Cardiac muscle cell (in vitro differentiated cells and primary cell): ENCODE measurements around the gene NEDD4L. TPM values are rescaled to one million over a fixed set of nuclear protein-coding genes. Genes with fewer than 3 reads are reported as not detected.
A peak's percentile ranks its signal among the peaks of the same experiment; 100 is the strongest.

Experiments
- DNase-seq, 2 donors: peaks; one replicate each; pipeline versions ENCODE4 v3.0.0 to v3.0.0-alpha.2; 2010 to 2017; ENCODE audit warnings: low read depth in 1 of 2, low spot score in 1 of 2
- H3K27ac ChIP-seq: fragments of 200-600 bp; sonication (generic); 2 replicates; pipeline ENCODE4 v1.5.1; 2016
- H3K27me3 ChIP-seq: fragments of 200-600 bp; sonication (generic); 2 replicates; pipeline ENCODE4 v1.6.0; 2016; ENCODE audit warnings: control low read depth
- H3K36me3 ChIP-seq: fragments of 200-600 bp; sonication (generic); 2 replicates; pipeline ENCODE4 v1.5.1; 2016; ENCODE audit warnings: control low read depth
- H3K4me1 ChIP-seq: fragments of 200-600 bp; sonication (generic); 2 replicates; pipeline ENCODE4 v1.8.1; 2017; ENCODE audit warnings: low read depth, mild to moderate bottlenecking, mixed run types
- H3K4me3 ChIP-seq: fragments of 200-600 bp; sonication (generic); 2 replicates; pipeline ENCODE4 v1.5.1; 2016; ENCODE audit warnings: mild to moderate bottlenecking
- H3K9me3 ChIP-seq: fragments of 200-600 bp; sonication (generic); 2 replicates; pipeline ENCODE4 v1.5.1; 2017; ENCODE audit warnings: low read depth, mild to moderate bottlenecking, control low read depth
- CTCF ChIP-seq: IDR thresholded peaks from 2 replicates; pipeline ENCODE4 v1.5.1; 2012; ENCODE audit warnings: low read depth, mild to moderate bottlenecking, low read length
- polyA plus RNA-seq: library from polyadenylated mRNA; unstranded; fragments of >200 nt; fragmentation: Nextera tagmentation; extraction: Ambion mirVana; gene quantifications from 2 replicates; pipeline ENCODE4 v1.2.1, GENCODE V29; 2016
- total RNA-seq: library from RNA; depleted of rRNA; stranded (reverse); fragments of >200 nt; gene quantifications from 2 replicates; pipeline ENCODE4 v1.2.3, GENCODE V29; 2016

NEDD4L gene
- total and polyA plus RNA-seq, 2 experiments from 2014 or later, result 30.8 to 40.5 TPM

DNA sequence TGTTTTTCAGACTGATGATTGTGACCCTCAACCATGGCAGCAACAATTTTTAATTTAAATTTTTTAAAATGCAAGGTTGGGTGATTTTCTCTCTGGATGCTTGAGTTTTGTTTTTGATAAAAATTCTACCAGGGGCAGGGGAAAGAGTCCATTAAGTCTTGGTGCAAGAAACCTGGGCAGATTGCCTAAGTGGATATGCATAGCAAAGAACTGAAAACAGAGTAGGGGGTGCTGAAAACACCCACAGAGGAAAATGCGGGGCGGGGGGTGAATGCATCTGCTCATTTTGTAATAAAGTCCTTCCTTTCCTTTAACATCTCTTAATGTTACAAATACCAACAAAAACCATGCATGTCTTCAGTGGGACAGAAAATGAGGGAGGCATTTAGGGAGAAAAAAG is 138.0 kb downstream of the NEDD4L start:
- no peak for DNase-seq
- H3K9me3 ChIP-seq, result no peaks in the 10 kb centered on the region
- peaks cover 4% of the 10 kb centered on the region for H3K4me1 ChIP-seq

DNA sequence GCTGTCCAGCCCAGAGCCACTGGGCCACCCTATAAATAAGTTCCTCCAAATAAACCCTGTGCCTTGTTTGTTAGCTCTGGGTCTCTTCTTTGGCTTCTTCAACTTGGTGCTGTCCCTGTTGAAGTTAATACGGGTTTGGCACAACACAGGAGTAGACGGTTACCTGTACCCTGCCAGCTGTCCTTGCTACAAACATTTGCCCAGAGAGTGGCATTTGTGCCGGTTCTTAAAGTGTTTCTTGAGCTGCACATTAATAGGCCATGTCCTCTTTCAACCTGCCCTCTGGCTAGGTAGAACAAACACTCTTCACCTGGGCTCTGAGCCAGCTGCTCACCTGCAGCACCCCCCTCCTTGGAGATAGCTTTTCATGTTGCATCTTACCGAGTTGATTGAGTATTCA is 139.2 kb downstream of the NEDD4L start:
- TF ChIP-seq CTCF, result no peak

More for the DNA sequence above, 138.0 kb downstream of the NEDD4L start:
- Histone ChIP-seq H3K27ac (no peak overlapping the region), H3K27me3 (no peaks in the 10 kb centered on the region), H3K4me3 (no peak overlapping the region), H3K36me3 (no peaks in the 10 kb centered on the region)
- TF ChIP-seq CTCF, result no peak

GRCh38 chr18:58186258-58186948 is 142.4 kb downstream of the NEDD4L start:
- Histone ChIP-seq H3K4me1 (peaks cover 33% of the 10 kb centered on the region), H3K4me3 (no peak overlapping the region), H3K27ac (peak overlapping the region; percentile 30), H3K27me3 (no peaks in the 10 kb centered on the region), H3K36me3 (no peaks in the 10 kb centered on the region), H3K9me3 (no peaks in the 10 kb centered on the region)
- DNase-seq, result peak; percentile 45 to 50
- TF ChIP-seq CTCF, result no peak

More for the DNA sequence above, 139.2 kb downstream of the NEDD4L start:
- Histone ChIP-seq H3K27ac (no peak overlapping the region), H3K27me3 (no peaks in the 10 kb centered on the region), H3K4me1 (peaks cover 16% of the 10 kb centered on the region), H3K9me3 (no peaks in the 10 kb centered on the region), H3K36me3 (no peaks in the 10 kb centered on the region), H3K4me3 (no peak overlapping the region)
- no peak for DNase-seq

- H3K9me3 ChIP-seq, result no peaks in the 10 kb centered on the region
- no peak for DNase-seq
- H3K27me3 ChIP-seq, result no peaks in the 10 kb centered on the region
- no peak overlapping the region for H3K27ac ChIP-seq
- no peak for TF ChIP-seq CTCF
- H3K4me3 ChIP-seq, result no peak overlapping the region
- H3K4me1 ChIP-seq, result peaks cover 33% of the 10 kb centered on the region
- no peaks in the 10 kb centered on the region for H3K36me3 ChIP-seq
These were observed 143.6 kb downstream of the NEDD4L start for GRCh38 chr18:58187674-58188073.

DNA sequence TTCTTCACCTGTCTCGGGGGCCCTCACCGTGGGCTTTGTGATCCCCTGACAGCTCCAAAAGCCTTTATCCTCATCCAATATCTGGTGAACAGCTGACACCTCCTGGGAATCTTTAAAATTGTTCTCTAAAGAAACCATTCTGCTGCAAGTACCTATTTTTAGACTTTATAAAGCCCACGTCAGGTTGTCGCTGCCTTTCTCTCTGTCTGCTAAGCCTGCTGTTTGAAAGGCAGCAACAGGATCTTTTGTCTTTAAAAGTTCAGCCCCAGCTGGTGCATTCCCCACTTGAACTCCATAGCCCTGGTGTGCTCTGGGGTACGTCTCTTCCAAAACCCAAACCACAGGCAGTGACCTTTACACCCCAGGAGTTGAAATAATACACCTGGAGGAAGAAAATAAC is 145.0 kb downstream of the NEDD4L start:
- TF ChIP-seq CTCF, result no peak
- Histone ChIP-seq H3K27ac (peak overlapping the region; percentile 88), H3K9me3 (no peaks in the 10 kb centered on the region), H3K36me3 (no peaks in the 10 kb centered on the region), H3K27me3 (no peaks in the 10 kb centered on the region), H3K4me1 (peaks cover 35% of the 10 kb centered on the region), H3K4me3 (no peak overlapping the region)
- DNase-seq, result peak in 1 of 2 donors; percentile 53
